ENCODE results near the gene ID1. TPM values are rescaled to one million over a fixed set of nuclear protein-coding genes. Genes with fewer than 3 reads are reported as not detected.

Gene ID1
- total RNA-seq, 1 experiment from 2014 or later, result 88.8 TPM

DNA sequence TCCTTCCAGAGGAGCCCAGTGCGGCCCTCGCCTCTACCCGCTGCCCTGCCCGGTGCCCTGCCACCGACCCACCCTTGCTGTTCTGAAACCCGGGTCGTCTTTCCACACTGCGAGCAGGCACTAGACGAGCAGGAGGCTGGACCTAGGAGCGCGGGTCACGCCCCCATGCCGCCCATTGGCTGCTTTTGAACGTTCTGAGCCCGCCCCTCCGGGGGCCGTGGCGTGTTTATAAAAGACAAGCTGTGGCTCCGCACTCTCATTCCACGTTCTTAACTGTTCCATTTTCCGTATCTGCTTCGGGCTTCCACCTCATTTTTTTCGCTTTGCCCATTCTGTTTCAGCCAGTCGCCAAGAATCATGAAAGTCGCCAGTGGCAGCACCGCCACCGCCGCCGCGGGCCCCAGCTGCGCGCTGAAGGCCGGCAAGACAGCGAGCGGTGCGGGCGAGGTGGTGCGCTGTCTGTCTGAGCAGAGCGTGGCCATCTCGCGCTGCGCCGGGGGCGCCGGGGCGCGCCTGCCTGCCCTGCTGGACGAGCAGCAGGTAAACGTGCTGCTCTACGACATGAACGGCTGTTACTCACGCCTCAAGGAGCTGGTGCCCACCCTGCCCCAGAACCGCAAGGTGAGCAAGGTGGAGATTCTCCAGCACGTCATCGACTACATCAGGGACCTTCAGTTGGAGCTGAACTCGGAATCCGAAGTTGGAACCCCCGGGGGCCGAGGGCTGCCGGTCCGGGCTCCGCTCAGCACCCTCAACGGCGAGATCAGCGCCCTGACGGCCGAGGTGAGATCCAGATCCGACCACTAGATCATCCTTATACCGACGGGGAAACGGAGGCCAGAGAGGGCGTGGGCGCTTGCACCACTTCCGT lies at the start of gene ID1 (continued):
- TF ChIP-seq PRDM15 (CRISPR knock-in tag; IDR thresholded peaks at IDR 0.05) (no peak), FOXP1 (CRISPR knock-in tag; IDR thresholded peaks at IDR 0.05; ENCODE audit: borderline replicate concordance) (peak; percentile 32; the same call in 1 of the 2 replicates), AFF4 (CRISPR knock-in tag; IDR thresholded peaks at IDR 0.05; ENCODE audit: borderline replicate concordance) (peak; percentile 90; the same call in 1 of the 2 replicates), E2F4 (CRISPR knock-in tag; IDR thresholded peaks at IDR 0.05; ENCODE audit: borderline replicate concordance, low read depth) (no peak), FOXJ3 (CRISPR knock-in tag; IDR thresholded peaks at IDR 0.05; ENCODE audit: borderline replicate concordance) (no peak), CBFB (CRISPR knock-in tag; IDR thresholded peaks at IDR 0.05; ENCODE audit: low read depth) (0 out of 2 replicates have a peak, but pooled peaks have one; percentile 23), NFYB (CRISPR knock-in tag; conservative IDR thresholded peaks at IDR 0.05; ENCODE audit: low read depth) (peak; percentile 81), ZNF219 (CRISPR knock-in tag; IDR thresholded peaks at IDR 0.05; ENCODE audit: borderline replicate concordance) (peak; percentile 68; the same call in 1 of the 2 replicates)
- TF ChIP-seq, protein P1, sequence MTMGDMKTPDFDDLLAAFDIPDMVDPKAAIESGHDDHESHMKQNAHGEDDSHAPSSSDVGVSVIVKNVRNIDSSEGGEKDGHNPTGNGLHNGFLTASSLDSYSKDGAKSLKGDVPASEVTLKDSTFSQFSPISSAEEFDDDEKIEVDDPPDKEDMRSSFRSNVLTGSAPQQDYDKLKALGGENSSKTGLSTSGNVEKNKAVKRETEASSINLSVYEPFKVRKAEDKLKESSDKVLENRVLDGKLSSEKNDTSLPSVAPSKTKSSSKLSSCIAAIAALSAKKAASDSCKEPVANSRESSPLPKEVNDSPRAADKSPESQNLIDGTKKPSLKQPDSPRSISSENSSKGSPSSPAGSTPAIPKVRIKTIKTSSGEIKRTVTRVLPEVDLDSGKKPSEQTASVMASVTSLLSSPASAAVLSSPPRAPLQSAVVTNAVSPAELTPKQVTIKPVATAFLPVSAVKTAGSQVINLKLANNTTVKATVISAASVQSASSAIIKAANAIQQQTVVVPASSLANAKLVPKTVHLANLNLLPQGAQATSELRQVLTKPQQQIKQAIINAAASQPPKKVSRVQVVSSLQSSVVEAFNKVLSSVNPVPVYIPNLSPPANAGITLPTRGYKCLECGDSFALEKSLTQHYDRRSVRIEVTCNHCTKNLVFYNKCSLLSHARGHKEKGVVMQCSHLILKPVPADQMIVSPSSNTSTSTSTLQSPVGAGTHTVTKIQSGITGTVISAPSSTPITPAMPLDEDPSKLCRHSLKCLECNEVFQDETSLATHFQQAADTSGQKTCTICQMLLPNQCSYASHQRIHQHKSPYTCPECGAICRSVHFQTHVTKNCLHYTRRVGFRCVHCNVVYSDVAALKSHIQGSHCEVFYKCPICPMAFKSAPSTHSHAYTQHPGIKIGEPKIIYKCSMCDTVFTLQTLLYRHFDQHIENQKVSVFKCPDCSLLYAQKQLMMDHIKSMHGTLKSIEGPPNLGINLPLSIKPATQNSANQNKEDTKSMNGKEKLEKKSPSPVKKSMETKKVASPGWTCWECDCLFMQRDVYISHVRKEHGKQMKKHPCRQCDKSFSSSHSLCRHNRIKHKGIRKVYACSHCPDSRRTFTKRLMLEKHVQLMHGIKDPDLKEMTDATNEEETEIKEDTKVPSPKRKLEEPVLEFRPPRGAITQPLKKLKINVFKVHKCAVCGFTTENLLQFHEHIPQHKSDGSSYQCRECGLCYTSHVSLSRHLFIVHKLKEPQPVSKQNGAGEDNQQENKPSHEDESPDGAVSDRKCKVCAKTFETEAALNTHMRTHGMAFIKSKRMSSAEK (CRISPR knock-in tag; IDR thresholded peaks at IDR 0.05; ENCODE audit: borderline replicate concordance), result no peak
- TF ChIP-seq, protein P2, sequence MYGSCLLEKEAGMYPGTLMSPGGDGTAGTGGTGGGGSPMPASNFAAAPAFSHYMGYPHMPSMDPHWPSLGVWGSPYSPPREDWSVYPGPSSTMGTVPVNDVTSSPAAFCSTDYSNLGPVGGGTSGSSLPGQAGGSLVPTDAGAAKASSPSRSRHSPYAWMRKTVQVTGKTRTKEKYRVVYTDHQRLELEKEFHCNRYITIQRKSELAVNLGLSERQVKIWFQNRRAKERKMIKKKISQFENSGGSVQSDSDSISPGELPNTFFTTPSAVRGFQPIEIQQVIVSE (CRISPR knock-in tag; IDR thresholded peaks at IDR 0.05; ENCODE audit: borderline replicate concordance), result 0 out of 2 replicates have a peak, but pooled peaks have one; percentile 7
- TF ChIP-seq, protein P3, sequence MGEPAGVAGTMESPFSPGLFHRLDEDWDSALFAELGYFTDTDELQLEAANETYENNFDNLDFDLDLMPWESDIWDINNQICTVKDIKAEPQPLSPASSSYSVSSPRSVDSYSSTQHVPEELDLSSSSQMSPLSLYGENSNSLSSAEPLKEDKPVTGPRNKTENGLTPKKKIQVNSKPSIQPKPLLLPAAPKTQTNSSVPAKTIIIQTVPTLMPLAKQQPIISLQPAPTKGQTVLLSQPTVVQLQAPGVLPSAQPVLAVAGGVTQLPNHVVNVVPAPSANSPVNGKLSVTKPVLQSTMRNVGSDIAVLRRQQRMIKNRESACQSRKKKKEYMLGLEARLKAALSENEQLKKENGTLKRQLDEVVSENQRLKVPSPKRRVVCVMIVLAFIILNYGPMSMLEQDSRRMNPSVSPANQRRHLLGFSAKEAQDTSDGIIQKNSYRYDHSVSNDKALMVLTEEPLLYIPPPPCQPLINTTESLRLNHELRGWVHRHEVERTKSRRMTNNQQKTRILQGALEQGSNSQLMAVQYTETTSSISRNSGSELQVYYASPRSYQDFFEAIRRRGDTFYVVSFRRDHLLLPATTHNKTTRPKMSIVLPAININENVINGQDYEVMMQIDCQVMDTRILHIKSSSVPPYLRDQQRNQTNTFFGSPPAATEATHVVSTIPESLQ (CRISPR knock-in tag; IDR thresholded peaks at IDR 0.05), result no peak
- TF ChIP-seq, protein P4, sequence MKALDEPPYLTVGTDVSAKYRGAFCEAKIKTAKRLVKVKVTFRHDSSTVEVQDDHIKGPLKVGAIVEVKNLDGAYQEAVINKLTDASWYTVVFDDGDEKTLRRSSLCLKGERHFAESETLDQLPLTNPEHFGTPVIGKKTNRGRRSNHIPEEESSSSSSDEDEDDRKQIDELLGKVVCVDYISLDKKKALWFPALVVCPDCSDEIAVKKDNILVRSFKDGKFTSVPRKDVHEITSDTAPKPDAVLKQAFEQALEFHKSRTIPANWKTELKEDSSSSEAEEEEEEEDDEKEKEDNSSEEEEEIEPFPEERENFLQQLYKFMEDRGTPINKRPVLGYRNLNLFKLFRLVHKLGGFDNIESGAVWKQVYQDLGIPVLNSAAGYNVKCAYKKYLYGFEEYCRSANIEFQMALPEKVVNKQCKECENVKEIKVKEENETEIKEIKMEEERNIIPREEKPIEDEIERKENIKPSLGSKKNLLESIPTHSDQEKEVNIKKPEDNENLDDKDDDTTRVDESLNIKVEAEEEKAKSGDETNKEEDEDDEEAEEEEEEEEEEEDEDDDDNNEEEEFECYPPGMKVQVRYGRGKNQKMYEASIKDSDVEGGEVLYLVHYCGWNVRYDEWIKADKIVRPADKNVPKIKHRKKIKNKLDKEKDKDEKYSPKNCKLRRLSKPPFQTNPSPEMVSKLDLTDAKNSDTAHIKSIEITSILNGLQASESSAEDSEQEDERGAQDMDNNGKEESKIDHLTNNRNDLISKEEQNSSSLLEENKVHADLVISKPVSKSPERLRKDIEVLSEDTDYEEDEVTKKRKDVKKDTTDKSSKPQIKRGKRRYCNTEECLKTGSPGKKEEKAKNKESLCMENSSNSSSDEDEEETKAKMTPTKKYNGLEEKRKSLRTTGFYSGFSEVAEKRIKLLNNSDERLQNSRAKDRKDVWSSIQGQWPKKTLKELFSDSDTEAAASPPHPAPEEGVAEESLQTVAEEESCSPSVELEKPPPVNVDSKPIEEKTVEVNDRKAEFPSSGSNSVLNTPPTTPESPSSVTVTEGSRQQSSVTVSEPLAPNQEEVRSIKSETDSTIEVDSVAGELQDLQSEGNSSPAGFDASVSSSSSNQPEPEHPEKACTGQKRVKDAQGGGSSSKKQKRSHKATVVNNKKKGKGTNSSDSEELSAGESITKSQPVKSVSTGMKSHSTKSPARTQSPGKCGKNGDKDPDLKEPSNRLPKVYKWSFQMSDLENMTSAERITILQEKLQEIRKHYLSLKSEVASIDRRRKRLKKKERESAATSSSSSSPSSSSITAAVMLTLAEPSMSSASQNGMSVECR (CRISPR knock-in tag; IDR thresholded peaks at IDR 0.05; ENCODE audit: borderline replicate concordance), result no peak; the same call in 1 of the 2 replicates
- TF ChIP-seq, protein P5, sequence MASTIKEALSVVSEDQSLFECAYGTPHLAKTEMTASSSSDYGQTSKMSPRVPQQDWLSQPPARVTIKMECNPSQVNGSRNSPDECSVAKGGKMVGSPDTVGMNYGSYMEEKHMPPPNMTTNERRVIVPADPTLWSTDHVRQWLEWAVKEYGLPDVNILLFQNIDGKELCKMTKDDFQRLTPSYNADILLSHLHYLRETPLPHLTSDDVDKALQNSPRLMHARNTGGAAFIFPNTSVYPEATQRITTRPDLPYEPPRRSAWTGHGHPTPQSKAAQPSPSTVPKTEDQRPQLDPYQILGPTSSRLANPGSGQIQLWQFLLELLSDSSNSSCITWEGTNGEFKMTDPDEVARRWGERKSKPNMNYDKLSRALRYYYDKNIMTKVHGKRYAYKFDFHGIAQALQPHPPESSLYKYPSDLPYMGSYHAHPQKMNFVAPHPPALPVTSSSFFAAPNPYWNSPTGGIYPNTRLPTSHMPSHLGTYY (CRISPR knock-in tag; IDR thresholded peaks at IDR 0.05), result no peak

Data from WTC11 (cell line).